Neural crest cell (in vitro differentiated cells): ENCODE results near the gene ALOX15. TPM values are rescaled to one million over a fixed set of nuclear protein-coding genes. Genes with fewer than 3 reads are reported as not detected.
"Not testable (repeated sequence)": the region's sequence is repeated elsewhere in the genome, so short reads cannot be mapped to it uniquely, and the experiment has no call there.

Source experiments
- DNase-seq: peaks from one replicate; pipeline ENCODE4 v3.0.0; 2021; ENCODE audit warnings: low read depth, mixed read lengths, low spot score
- H3K27ac Mint-ChIP-seq: one replicate; pipeline ENCODE4 v1.8.0; 2021; ENCODE audit warnings: mild to moderate bottlenecking, mixed read lengths; ENCODE audit not compliant: unreplicated experiment
- H3K27me3 Mint-ChIP-seq: 2 replicates; pipeline ENCODE4 v1.8.0; 2021; ENCODE audit warnings: low read depth, mild to moderate bottlenecking, mixed read lengths
- H3K36me3 Mint-ChIP-seq: 2 replicates; pipeline ENCODE4 v1.8.0; 2021; ENCODE audit warnings: low read depth, mild to moderate bottlenecking, mixed read lengths
- H3K4me1 Mint-ChIP-seq: 2 replicates; pipeline ENCODE4 v1.8.0; 2021; ENCODE audit warnings: mixed read lengths
- H3K4me3 Mint-ChIP-seq: one replicate; pipeline ENCODE4 v1.8.0; 2021; ENCODE audit warnings: mild to moderate bottlenecking, mixed read lengths
- H3K9me3 Mint-ChIP-seq: 2 replicates; pipeline ENCODE4 v1.8.0; 2021; ENCODE audit warnings: mixed read lengths
- CTCF ChIP-seq: fragments of 200-600 bp; sonication (generic); conservative IDR thresholded peaks from 2 replicates; pipeline ENCODE4 v1.5.0; 2021; ENCODE audit warnings: antibody characterized with exemption, mild to moderate bottlenecking
- total RNA-seq: library from RNA; stranded (reverse); gene quantifications from 2 replicates; pipeline ENCODE4 v1.2.1, GENCODE V29; 2021

Gene ALOX15
- total RNA-seq, 1 donor from 2014 or later = 0.33 TPM

DNA sequence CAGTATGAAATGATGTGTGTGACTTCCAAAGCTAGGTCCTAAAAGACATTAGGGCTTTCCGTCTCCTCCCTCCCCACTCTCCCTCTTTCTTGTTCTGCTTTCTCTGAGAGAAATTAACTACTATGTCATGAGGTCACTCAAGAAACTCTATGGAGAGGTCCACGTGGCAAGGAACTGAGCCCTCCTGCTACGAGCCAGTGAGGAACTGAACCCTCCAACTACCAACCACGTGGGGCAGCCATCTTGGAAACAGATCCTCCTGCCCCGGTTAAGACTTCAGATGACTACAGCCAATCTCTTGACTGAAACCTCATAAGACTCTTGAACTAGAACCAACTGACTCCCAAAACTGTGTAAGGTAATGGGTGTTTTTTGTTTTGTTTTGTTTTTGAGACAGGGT is 4.2 kb upstream of the ALOX15 start:
- Mint-ChIP-seq H3K27ac (no peak overlapping the region), H3K4me3 (no peak overlapping the region), H3K4me1 (peaks cover 12% of the 10 kb centered on the region), H3K36me3 (no peaks in the 10 kb centered on the region), H3K9me3 (no peaks in the 10 kb centered on the region), H3K27me3 (peaks cover 76% of the 10 kb centered on the region)
- DNase-seq = no peak
- TF ChIP-seq CTCF = no peak

GRCh38 chr17:4643676-4644075 is 2.2 kb upstream of the ALOX15 start:
- Mint-ChIP-seq H3K9me3 (no peaks in the 10 kb centered on the region), H3K4me3 (no peak overlapping the region), H3K36me3 (no peaks in the 10 kb centered on the region), H3K27ac (no peak overlapping the region), H3K4me1 (peaks cover 12% of the 10 kb centered on the region), H3K27me3 (peaks cover 79% of the 10 kb centered on the region)
- DNase-seq = no peak
- no peak for TF ChIP-seq CTCF

GRCh38 chr17:4642286-4642685 is 808 bp upstream of the ALOX15 start:
- no peak overlapping the region for H3K4me3 Mint-ChIP-seq
- peaks cover 88% of the 10 kb centered on the region for H3K27me3 Mint-ChIP-seq
- no peaks in the 10 kb centered on the region for H3K36me3 Mint-ChIP-seq
- no peak for TF ChIP-seq CTCF
- no peak for DNase-seq
- peaks cover 12% of the 10 kb centered on the region for H3K4me1 Mint-ChIP-seq
- H3K9me3 Mint-ChIP-seq = no peaks in the 10 kb centered on the region
- no peak overlapping the region for H3K27ac Mint-ChIP-seq

GRCh38 chr17:4640569-4641188 is 799 bp downstream of the ALOX15 start:
- not testable (repeated sequence) for H3K9me3 Mint-ChIP-seq, H3K27ac Mint-ChIP-seq, H3K36me3 Mint-ChIP-seq, DNase-seq, H3K4me3 Mint-ChIP-seq
- Mint-ChIP-seq H3K4me1 (peaks cover 12% of the 10 kb centered on the region), H3K27me3 (peaks cover 91% of the 10 kb centered on the region)

DNA sequence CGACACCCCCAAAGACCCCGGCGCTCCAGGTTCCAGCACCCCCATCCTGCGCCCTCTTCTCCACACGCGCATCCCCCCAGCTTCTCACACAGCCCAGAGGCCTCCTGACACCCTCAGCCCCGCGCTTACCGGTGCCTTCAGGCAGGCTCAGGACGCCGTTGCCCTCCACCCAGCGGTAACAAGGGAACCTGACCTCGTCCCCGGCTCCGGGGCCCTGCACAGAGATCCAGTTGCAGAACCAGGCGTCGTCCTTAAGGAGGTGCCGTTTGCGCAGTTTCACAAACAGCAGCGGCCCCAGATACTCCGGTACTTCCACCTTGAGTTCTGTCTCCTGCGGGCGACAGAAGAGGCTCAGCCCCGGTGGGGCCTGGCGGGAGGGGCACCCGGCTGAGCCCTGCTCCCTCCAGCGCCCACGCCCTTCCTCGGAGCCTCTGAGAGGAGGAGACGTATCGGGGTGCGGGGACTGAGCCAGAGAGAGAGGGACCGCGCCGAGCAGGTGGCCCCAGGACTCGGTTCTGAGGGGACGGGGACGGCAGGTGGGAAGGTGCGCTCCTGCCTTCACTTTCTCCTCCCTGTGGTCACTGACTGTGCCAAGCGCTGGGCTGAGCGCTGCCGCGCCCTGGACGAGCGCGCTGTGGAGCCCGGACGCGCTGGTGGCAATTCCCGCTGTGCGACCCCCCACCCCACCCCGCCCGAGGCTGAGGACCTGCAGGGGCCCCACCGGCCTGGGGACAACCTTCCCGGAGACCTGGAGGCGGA is 2.0 kb downstream of the ALOX15 start:
- not testable (repeated sequence) for H3K36me3 Mint-ChIP-seq, H3K9me3 Mint-ChIP-seq, H3K27ac Mint-ChIP-seq, H3K4me3 Mint-ChIP-seq, DNase-seq
- Mint-ChIP-seq H3K27me3 (peaks cover 90% of the 10 kb centered on the region), H3K4me1 (peaks cover 12% of the 10 kb centered on the region)

GRCh38 chr17:4638766-4639165 is 2.7 kb downstream of the ALOX15 start:
- H3K4me3 Mint-ChIP-seq, DNase-seq: not testable (repeated sequence)

DNA sequence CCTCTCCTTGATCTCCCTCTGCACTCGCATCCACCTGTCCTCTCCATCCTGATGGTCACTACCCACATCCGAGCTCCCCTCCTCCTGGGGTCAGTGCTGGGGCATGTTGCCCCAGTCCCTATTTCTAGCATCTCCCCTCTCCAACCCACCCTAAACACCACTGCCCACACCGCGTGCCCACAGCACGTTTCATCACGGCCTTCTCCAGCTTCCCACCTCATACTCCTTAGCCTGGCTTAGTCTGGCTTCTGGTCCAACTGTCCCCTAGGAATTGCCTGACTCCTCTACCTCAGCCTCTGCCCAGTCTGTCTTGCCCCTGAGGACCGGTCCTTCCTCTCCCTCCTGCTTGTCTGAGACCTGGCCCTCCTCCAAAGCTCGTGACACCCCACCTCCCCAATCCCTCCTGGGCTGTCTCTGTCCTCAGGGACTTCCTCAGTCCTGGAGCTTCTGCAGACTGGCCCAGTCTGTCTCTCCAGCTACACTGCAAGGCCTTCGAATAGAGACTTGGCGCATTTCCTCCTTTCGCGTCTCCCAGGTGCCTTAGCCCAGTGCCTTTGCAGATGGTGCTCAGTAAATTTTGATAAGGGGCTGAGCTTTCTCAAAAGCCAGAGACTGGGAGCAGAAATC is 4.9 kb downstream of the ALOX15 start:
- Mint-ChIP-seq H3K4me1 (peaks cover 6% of the 10 kb centered on the region), H3K27me3 (peaks cover 83% of the 10 kb centered on the region), H3K27ac (no peak overlapping the region), H3K4me3 (no peak overlapping the region), H3K9me3 (no peaks in the 10 kb centered on the region), H3K36me3 (no peaks in the 10 kb centered on the region)
- no peak for TF ChIP-seq CTCF
- no peak for DNase-seq

More at GRCh38 chr17:4638766-4639165, 2.7 kb downstream of the ALOX15 start:
- peaks cover 87% of the 10 kb centered on the region for H3K27me3 Mint-ChIP-seq
- not testable (repeated sequence) for H3K36me3 Mint-ChIP-seq, H3K9me3 Mint-ChIP-seq, H3K27ac Mint-ChIP-seq
- H3K4me1 Mint-ChIP-seq = peaks cover 11% of the 10 kb centered on the region
